ENCODE measurements around the gene CLSTN1. TPM values are rescaled to one million over a fixed set of nuclear protein-coding genes. Genes with fewer than 3 reads are reported as not detected.

The CLSTN1 gene
- total and polyA plus RNA-seq, 2 experiments from 2014 or later, result 56.8 to 67.8 TPM

GRCh38 chr1:9871021-9871420 is 47.3 kb upstream of the CLSTN1 start:
- WGBS, 2 experiments (ENCODE audit: low coverage in 1 of 2, low lambda C conversion rate in 2 of 2, missing lambda C conversion rate in 2 of 2), result 89 to 90% methylated on average over 8 to 9 of the region's 9 CpGs
- Histone ChIP-seq H3K27ac (no peak overlapping the region), H4K20me1 (ENCODE audit: insufficient read depth) (no peaks in the 10 kb centered on the region), H3K9me2 (ENCODE audit: insufficient read depth) (no peaks in the 10 kb centered on the region), H3K4me2 (ENCODE audit: unreplicated experiment) (no peak overlapping the region), H3K4me3 (no peak overlapping the region), H3K36me3 (ENCODE audit: low read depth) (no peaks in the 10 kb centered on the region), H3F3A (ENCODE audit: insufficient read depth) (no peaks in the 10 kb centered on the region), H3K79me2 (ENCODE audit: insufficient read depth) (no peaks in the 10 kb centered on the region), H3K9ac (no peak overlapping the region), H3K4me1 (ENCODE audit: insufficient read depth) (no peaks in the 10 kb centered on the region), H3K9me3 (ENCODE audit: low read depth) (no peaks in the 10 kb centered on the region), H3K27me3 (replicated peaks; ENCODE audit: insufficient read depth) (no peaks in the 10 kb centered on the region), H2AFZ (no peak overlapping the region)
- no peak for TF ChIP-seq EZH2 (IDR thresholded peaks at IDR 0.05; ENCODE audit: insufficient read depth, poor library complexity, severe bottlenecking)
- in situ Hi-C loops (cut with MboI), result loop anchor here (10.0 kb wide), 1 partner anchor 74 kb away; the partner anchor contains the start of genes LZIC and NMNAT1
- no peak for DNase-seq

- Histone ChIP-seq H2AFZ (no peak overlapping the region), H3F3A (ENCODE audit: insufficient read depth) (no peaks in the 10 kb centered on the region), H3K4me1 (ENCODE audit: insufficient read depth) (no peaks in the 10 kb centered on the region), H3K4me2 (ENCODE audit: unreplicated experiment) (no peak overlapping the region), H3K36me3 (ENCODE audit: low read depth) (no peaks in the 10 kb centered on the region), H4K20me1 (ENCODE audit: insufficient read depth) (no peaks in the 10 kb centered on the region), H3K27me3 (replicated peaks; ENCODE audit: insufficient read depth) (no peaks in the 10 kb centered on the region), H3K9me2 (ENCODE audit: insufficient read depth) (no peaks in the 10 kb centered on the region), H3K27ac (no peak overlapping the region), H3K79me2 (ENCODE audit: insufficient read depth) (no peaks in the 10 kb centered on the region), H3K9ac (no peak overlapping the region), H3K9me3 (ENCODE audit: low read depth) (no peaks in the 10 kb centered on the region), H3K4me3 (no peak overlapping the region)
- in situ Hi-C loops (cut with MboI), result loop anchor here (10.0 kb wide), 1 partner anchor 74 kb away; the partner anchor contains the start of genes LZIC and NMNAT1
- TF ChIP-seq EZH2phosphoT487 (IDR thresholded peaks at IDR 0.05; ENCODE audit: insufficient read depth, low read depth), result no peak
- TF ChIP-seq EZH2 (IDR thresholded peaks at IDR 0.05; ENCODE audit: insufficient read depth, poor library complexity, severe bottlenecking), result no peak
- no peak for DNase-seq
- 90% methylated on average over 4 of the region's 4 CpGs for WGBS, 2 experiments (ENCODE audit: low coverage in 1 of 2, low lambda C conversion rate in 2 of 2, missing lambda C conversion rate in 2 of 2)
These were observed 46.8 kb upstream of the CLSTN1 start for GRCh38 chr1:9870572-9870971.

DNA sequence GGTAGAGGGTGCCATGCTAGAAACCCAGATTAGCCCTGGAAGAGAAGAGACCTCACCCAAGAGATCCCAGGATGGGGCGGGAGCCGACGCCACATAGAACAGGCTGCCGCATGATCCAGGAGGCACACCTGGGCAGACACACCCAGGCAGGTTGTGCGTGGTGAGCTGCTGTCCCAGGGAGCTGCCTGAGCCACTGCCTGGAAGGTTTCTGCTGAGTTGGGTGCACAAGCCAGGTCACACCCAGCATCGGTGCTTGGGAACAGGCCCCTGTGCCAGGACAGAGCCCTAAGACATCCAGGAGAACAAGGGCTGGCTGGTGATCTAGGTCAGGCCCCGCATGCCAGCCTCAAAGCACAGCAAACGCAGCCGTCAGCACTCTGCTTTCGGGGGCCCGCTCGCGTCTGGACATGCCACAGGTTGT is 46.1 kb upstream of the CLSTN1 start:
- Histone ChIP-seq H2AFZ (no peak overlapping the region), H3K27me3 (replicated peaks; ENCODE audit: insufficient read depth) (no peaks in the 10 kb centered on the region), H3K4me2 (ENCODE audit: unreplicated experiment) (no peak overlapping the region), H3K4me3 (no peak overlapping the region), H3K36me3 (ENCODE audit: low read depth) (no peaks in the 10 kb centered on the region), H3K79me2 (ENCODE audit: insufficient read depth) (no peaks in the 10 kb centered on the region), H3K9ac (no peak overlapping the region), H4K20me1 (ENCODE audit: insufficient read depth) (no peaks in the 10 kb centered on the region), H3K4me1 (ENCODE audit: insufficient read depth) (no peaks in the 10 kb centered on the region), H3K27ac (no peak overlapping the region), H3K9me2 (ENCODE audit: insufficient read depth) (no peaks in the 10 kb centered on the region), H3K9me3 (ENCODE audit: low read depth) (no peaks in the 10 kb centered on the region), H3F3A (ENCODE audit: insufficient read depth) (no peaks in the 10 kb centered on the region)
- WGBS, 2 experiments (ENCODE audit: low coverage in 1 of 2, low lambda C conversion rate in 2 of 2, missing lambda C conversion rate in 2 of 2), result 89 to 91% methylated on average over 13 of the region's 13 CpGs
- in situ Hi-C loops (cut with MboI), result loop anchor here (10.0 kb wide), 2 partner anchors 75 to 235 kb away; partner anchors contain the start of genes LZIC and NMNAT1
- DNase-seq, result no peak
- TF ChIP-seq EZH2phosphoT487 (IDR thresholded peaks at IDR 0.05; ENCODE audit: insufficient read depth, low read depth) (no peak), EZH2 (IDR thresholded peaks at IDR 0.05; ENCODE audit: insufficient read depth, poor library complexity, severe bottlenecking) (no peak)

- Histone ChIP-seq H3K9ac (no peak overlapping the region), H3K4me2 (ENCODE audit: unreplicated experiment) (no peak overlapping the region), H3K27me3 (replicated peaks; ENCODE audit: insufficient read depth) (no peaks in the 10 kb centered on the region), H3K9me3 (ENCODE audit: low read depth) (no peaks in the 10 kb centered on the region), H3K79me2 (ENCODE audit: insufficient read depth) (no peaks in the 10 kb centered on the region), H2AFZ (no peak overlapping the region), H3K4me1 (ENCODE audit: insufficient read depth) (no peaks in the 10 kb centered on the region), H3K36me3 (ENCODE audit: low read depth) (no peaks in the 10 kb centered on the region), H4K20me1 (ENCODE audit: insufficient read depth) (no peaks in the 10 kb centered on the region), H3K27ac (no peak overlapping the region), H3K4me3 (no peak overlapping the region), H3K9me2 (ENCODE audit: insufficient read depth) (no peaks in the 10 kb centered on the region), H3F3A (ENCODE audit: insufficient read depth) (no peaks in the 10 kb centered on the region)
- in situ Hi-C loops (cut with MboI), result loop anchor here (10.0 kb wide), 1 partner anchor 233 kb away; no protein-coding TSS in a partner anchor
- 41% methylated on average over 3 of the region's 3 CpGs for WGBS, 2 experiments (ENCODE audit: low coverage in 1 of 2, low lambda C conversion rate in 2 of 2, missing lambda C conversion rate in 2 of 2)
- no peak for TF ChIP-seq EZH2phosphoT487 (IDR thresholded peaks at IDR 0.05; ENCODE audit: insufficient read depth, low read depth)
- no peak for TF ChIP-seq EZH2 (IDR thresholded peaks at IDR 0.05; ENCODE audit: insufficient read depth, poor library complexity, severe bottlenecking)
- DNase-seq, result no peak
These were observed 44.5 kb upstream of the CLSTN1 start for GRCh38 chr1:9868244-9868590.
